Adipose tissue (tissue), 3 donors: ENCODE results near the gene NFKBIE. TPM values are rescaled to one million over a fixed set of nuclear protein-coding genes. Genes with fewer than 3 reads are reported as not detected.

ENCODE experiments used
- polyA plus RNA-seq, 3 donors: library from polyadenylated mRNA; stranded (reverse); fragments of 200-250 nt; gene quantifications; one replicate each; pipeline ENCODE4 v1.2.3, GENCODE V29; 2013
- donor health status: healthy with polysubstance abuse.
- donor health status: Bipolar disorder and iron deficiency.
- donor health status: healthy.

Gene NFKBIE
- polyA plus RNA-seq, 3 donors, result 3.1 to 9.8 (median 4.9) TPM

Other genes with a start within 250 kb of the NFKBIE start
- gene MRPL14, start 138.1 kb downstream of the NFKBIE start, polyA plus RNA-seq, result 10 to 100 TPM; 23.2 to 54.9 (median 30.0) TPM
- 10 to 100 TPM in 2 of 3 donors, 1 to 10 TPM in 1; 8.6 to 18.8 (median 10.9) TPM for gene TMEM63B, start 138.0 kb downstream of the NFKBIE start, polyA plus RNA-seq
- 1 to 10 TPM in 2 of 3 donors, under 1 TPM in 1; 0.24 to 2.5 (median 2.0) TPM for gene CAPN11, start 106.7 kb downstream of the NFKBIE start, polyA plus RNA-seq
- gene MYMX, start 48.6 kb downstream of the NFKBIE start, polyA plus RNA-seq, result 10 to 100 TPM in 1 of 3 donors, 1 to 10 TPM in 2; 1.2 to 20.5 (median 2.1) TPM
- 100 to 1,000 TPM in 1 of 3 donors, 10 to 100 TPM in 2; 50.7 to 253 (median 57.6) TPM for gene SLC29A1, start 42.0 kb downstream of the NFKBIE start, polyA plus RNA-seq
- 100 to 1,000 TPM; 452 to 676 (median 667) TPM for gene HSP90AB1, start 18.4 kb downstream of the NFKBIE start, polyA plus RNA-seq
- gene SLC35B2, start 8.0 kb downstream of the NFKBIE start, polyA plus RNA-seq, result 10 to 100 TPM; 12.5 to 27.8 (median 26.7) TPM
- gene TMEM151B, start 4.9 kb upstream of the NFKBIE start, polyA plus RNA-seq, result under 1 TPM in 1 of 3 donors, not detected in 2; 0.06 TPM
- gene AARS2, start 47.8 kb upstream of the NFKBIE start, polyA plus RNA-seq, result 1 to 10 TPM; 3.1 to 4.9 (median 4.7) TPM
- not detected for gene SPATS1, start 77.1 kb upstream of the NFKBIE start, polyA plus RNA-seq
- 1 to 10 TPM; 6.5 to 8.4 (median 7.6) TPM for gene CDC5L, start 122.2 kb upstream of the NFKBIE start, polyA plus RNA-seq